Epithelial cell of proximal tubule (primary cell): Measurements from ENCODE around the gene RAB11FIP3. TPM values are rescaled to one million over a fixed set of nuclear protein-coding genes. Genes with fewer than 3 reads are reported as not detected.

Experiments used
- DNase-seq: peaks from one replicate; pipeline ENCODE4 v3.0.0-alpha.2; 2011; ENCODE audit warnings: low read depth
- H3K4me3 ChIP-seq: 2 replicates; pipeline ENCODE4 v1.5.1; 2011; ENCODE audit warnings: low read depth, mild to moderate bottlenecking, low read length
- total RNA-seq: library from RNA; depleted of rRNA; stranded (reverse); fragments of >200 nt; gene quantifications from 2 replicates; pipeline ENCODE4 v1.2.3, GENCODE V29; 2015
- TF ChIP-seq, protein P1 (sequence below): conservative IDR thresholded peaks from 2 replicates; pipeline ENCODE4 v1.5.1; 2012; ENCODE audit warnings: low read depth, mild to moderate bottlenecking, low read length

The RAB11FIP3 gene
- total RNA-seq, 1 donor from 2014 or later = 29.1 TPM

DNA sequence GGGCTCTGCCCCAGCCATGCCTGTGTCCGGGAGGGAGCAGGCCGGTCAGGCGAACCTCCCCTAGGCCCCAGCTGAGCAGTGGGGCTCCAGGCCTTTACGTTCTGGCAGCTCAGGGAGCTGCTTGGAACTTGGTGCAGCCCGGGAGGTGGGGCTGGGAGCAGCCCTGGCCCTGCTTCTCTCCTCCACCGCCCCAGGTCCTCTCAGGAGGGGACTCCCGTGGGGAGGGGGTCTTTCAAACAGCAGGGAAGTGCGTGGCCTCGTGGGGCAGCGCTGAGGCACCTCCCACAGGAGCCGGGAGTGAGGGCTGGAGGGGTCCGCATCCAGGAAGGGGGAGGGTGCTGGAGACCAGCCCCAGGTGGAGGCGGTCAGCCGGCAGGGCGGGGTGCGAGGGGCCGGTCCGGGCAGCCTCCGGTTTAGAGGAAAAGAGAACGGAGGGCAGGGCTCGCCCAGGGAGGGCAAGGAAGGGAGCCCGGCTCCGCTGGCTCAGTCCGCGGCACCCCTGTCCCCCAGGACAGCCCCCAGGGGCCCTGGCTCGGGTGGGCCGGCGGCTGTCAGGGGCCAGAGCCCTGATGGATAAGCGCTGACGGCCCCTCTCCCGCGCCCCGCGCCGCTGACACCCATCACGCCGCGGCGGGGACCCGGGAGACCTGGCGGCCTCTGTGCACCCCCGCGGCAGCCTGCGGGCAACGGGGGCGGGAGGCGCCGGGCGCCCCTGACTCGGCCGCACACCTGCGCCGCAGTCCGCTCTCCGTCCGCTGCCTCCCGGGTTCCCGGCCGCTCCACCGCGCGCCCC is 134.2 kb downstream of the RAB11FIP3 start:
- no peak overlapping the region for H3K4me3 ChIP-seq
- no peak for DNase-seq
- TF ChIP-seq, protein P1, sequence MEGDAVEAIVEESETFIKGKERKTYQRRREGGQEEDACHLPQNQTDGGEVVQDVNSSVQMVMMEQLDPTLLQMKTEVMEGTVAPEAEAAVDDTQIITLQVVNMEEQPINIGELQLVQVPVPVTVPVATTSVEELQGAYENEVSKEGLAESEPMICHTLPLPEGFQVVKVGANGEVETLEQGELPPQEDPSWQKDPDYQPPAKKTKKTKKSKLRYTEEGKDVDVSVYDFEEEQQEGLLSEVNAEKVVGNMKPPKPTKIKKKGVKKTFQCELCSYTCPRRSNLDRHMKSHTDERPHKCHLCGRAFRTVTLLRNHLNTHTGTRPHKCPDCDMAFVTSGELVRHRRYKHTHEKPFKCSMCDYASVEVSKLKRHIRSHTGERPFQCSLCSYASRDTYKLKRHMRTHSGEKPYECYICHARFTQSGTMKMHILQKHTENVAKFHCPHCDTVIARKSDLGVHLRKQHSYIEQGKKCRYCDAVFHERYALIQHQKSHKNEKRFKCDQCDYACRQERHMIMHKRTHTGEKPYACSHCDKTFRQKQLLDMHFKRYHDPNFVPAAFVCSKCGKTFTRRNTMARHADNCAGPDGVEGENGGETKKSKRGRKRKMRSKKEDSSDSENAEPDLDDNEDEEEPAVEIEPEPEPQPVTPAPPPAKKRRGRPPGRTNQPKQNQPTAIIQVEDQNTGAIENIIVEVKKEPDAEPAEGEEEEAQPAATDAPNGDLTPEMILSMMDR = no peak

DNA sequence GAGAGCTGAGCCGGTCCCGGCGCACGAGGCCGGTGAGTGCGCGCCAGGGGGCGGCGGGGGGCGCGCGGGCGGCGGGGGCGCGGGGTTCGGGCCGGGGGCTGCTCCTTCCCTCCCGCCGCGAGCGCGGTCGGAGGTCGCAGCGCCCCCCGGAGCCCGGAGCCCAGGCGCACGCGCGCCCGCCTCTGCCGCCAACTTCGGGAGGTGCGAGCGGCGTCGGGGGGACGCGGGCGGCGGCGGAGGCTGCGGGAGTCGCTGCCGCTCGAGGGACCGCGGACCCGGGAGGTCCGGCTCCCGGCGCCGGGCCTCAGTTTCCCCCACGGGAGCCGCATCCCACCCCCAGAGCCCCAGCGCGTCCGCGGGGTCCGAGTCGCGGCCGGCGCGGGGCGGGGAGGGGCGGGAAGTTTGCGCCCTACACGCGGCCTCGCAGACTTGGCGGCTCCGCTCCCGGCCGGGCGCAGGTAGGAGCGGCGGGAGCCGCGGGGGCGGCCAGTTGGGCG is 134.8 kb downstream of the RAB11FIP3 start, which contains the start of gene PRR35:
Gene PRR35, plus strand, starts transcription at position 191 of the 497 bp plus-strand sequence. CDS start 2,901 bp downstream, outside the sequence.
- no peak within 1 kb of the TSS for H3K4me3 ChIP-seq
- TF ChIP-seq, protein P1 = no peak
- DNase-seq = no peak

DNA sequence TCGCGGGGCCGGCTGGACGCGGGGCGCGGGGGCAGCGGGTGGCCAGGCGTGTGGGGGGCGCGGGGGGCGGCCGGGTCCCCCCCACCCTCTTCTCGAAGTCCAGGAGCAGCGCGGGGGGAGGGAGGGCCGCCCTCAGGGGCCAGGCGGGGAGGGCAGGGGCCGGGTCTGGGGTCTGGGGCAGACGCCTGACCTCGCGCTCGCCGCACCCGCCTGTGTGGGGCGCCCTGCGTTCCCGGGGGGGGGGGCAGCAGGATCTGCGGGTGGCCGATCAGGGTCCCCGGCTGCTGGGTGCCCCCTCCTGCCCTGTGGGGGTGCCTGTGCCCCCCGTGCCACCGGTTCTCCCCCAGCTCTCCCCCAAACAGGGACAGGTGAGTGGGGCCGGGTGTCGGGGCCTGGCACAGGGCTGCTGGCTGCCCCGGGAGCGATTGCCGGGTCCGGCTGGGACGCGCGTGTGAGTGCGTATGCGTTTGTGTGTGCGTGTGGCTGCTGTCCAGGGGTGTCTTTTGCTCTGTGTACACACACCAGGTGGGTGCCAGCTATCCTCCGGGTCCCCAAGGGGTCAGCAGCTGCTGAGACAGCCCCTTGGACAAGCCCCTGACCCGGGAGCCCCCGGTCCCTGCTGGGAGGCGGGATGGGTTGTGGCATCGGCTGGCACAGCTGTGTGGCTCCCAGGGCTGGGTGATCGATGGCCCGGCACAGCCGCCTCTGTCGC is 135.4 kb downstream of the RAB11FIP3 start:
- no peak for DNase-seq
- no peak overlapping the region for H3K4me3 ChIP-seq
- TF ChIP-seq, protein P1 = no peak

DNA sequence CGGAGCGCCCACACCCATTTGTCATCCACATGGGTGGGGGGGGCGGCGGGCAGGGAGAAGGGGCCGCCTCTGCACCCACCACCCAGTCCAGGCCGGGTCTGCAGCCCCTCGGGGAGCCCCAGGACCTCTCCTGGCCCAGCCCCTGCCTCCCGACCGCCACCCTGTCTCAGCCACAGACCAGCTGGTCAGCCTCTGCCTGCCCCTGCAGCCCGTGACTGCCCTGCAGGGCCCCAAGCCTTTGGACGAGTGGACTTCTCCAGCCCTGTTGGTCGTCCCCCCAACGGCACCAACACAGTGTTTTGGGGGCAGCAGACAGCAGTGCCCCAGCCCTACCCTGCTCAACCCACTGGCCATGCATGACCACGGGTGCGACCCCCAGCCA is 136.0 kb downstream of the RAB11FIP3 start:
- no peak overlapping the region for H3K4me3 ChIP-seq
- DNase-seq = no peak
- TF ChIP-seq, protein P1 = no peak

DNA sequence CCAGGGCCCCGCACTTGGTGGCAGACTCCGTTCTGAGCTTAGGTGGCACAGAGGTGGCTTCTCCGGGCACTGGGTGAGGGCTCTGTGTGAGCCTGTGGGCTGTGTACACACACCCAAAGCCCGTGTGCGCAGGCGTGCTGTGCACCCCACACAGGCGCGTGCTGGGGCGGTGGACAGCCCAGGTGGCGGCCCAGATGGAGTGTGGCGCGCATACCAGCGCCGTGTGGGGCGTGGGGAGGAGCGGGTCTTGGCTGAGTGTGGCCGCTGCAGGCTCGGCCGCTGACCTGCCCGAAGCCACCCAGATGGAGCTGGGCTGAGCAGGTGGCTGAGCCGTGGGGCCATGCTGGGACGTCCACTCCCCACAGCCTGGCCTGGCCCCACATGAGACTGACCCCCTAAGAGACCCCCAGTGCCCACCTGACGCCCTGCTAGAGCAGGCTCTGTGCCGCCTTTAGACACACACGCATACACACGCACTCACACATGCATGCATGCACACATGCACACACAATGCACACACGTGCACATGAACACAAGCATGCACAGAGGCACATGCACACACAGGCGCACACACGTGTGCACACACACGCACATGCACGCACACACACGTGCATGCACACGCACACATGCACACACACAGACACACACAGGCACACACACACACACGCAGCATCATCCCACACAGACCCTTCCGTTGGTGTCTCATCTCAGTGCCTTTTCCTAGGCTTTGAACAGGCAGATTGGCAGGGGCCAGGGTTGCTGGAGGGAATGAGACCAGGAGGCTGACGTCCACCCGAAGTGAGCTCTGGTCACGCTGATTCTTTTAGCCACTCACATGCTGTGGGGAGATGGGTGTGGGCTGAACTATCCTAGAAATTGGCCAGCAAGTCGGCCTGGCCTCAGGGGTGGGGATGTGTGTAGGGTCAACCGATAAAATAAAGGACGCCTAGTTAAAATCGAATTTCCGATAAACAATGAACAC is 136.8 kb downstream of the RAB11FIP3 start:
- H3K4me3 ChIP-seq = no peak overlapping the region
- TF ChIP-seq, protein P1 = no peak
- no peak for DNase-seq

DNA sequence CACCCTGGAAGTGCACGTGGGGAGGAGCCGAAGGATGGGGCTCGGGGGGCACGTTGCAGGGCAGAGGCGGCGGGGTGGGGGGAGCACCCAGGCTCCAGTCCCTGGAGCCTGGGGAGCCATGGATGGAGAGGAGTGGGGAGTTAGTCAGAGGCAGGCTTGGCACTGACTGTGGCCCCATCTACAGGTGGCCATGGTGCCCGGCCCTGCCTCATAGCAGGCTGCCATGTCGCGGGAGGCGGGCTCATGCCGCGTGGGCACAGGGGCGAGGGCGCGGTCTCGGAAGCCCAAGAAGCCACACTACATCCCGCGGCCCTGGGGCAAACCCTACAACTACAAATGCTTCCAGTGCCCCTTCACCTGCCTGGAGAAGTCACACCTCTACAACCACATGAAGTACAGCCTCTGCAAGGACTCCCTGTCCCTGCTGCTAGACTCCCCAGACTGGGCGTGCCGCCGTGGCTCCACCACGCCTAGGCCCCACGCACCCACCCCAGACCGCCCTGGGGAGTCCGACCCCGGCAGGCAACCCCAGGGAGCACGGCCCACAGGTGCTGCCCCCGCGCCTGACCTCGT is 137.7 kb downstream of the RAB11FIP3 start:
- no peak for DNase-seq
- no peak overlapping the region for H3K4me3 ChIP-seq
- TF ChIP-seq, protein P1 = no peak
